GM10847 (cell line): ENCODE measurements around the gene PARD3B.

Source experiments
- POLR2A ChIP-seq: IDR thresholded peaks from 2 replicates; pipeline ENCODE4 v1.6.1; 2011; ENCODE audit not compliant: insufficient read length; ENCODE audit errors: extremely low read depth

PARD3B gene

GRCh38 chr2:204655626-204656025, 110.4 kb downstream of the PARD3B start:
- TF ChIP-seq POLR2A, result no peak

DNA sequence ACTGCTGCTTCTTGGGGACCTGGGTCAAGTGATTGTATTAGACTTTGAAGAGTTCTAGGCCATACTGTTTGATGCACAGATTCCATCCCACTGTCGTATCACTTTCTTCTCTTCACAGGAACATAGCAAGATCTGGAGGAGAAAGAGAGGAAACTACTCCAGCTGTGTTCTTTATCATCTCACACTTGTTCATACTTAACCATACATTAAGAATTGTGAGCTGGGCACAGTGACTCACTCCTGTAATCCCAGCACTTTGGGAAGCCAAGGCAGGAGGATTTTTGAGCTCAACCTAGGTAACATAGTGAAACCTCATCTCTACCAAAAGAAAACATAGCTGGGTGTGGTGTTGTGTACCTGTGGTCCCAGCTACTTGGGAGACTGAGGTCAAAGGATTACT, 111.7 kb downstream of the PARD3B start:
- TF ChIP-seq POLR2A, result no peak

GRCh38 chr2:204662956-204663355, 117.7 kb downstream of the PARD3B start:
- no peak for TF ChIP-seq POLR2A

DNA sequence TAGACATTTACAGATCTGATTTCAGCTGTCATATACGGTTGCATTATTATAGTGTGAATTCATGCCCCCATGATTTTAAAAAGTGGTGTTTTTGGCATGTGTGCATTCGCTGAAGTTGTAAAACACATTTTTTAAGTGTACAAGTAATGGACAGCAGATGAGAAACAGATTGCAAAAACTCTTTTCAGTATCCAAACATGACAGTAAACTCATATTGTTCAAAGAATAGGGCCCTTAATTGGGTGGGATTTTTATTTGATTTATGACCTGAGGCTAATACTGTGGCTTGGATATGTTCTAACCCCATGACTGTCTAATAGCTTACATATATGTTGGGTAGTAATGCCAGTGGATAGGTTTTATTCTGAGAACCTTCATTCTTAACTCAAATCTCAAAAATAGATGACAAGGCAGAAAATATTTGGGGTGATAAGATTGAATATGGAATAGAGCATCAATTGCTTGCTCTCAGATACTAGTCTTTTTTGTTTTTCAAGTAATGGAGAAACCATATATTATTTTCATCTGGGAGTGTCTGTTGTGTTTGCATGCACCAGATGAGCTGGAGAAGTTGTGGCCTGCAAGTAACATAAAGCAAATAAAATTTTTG, 118.6 kb downstream of the PARD3B start:
- no peak for TF ChIP-seq POLR2A

DNA sequence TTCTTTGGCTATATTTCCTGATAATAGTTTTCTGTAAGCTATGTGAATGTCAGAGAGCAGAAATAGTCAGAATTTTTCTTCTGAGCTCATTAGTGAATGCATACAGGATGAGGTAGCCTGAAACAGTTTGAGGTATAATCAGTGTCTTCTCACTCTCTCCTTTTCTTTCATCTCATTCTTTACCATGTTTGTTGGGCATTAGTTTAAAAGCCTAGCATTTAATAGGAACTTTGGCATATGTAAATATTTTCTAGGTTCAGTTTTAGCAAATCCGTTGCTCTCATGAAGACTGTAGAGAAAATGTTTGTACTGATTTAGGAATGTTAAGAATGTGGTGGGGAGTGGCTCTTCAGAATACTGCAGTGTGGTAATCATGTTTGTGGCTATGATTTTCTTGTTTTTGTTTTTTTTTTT, 119.4 kb downstream of the PARD3B start:
- TF ChIP-seq POLR2A, result no peak

GRCh38 chr2:204665207-204665606, 119.9 kb downstream of the PARD3B start:
- no peak for TF ChIP-seq POLR2A

- no peak for TF ChIP-seq POLR2A
Measured at GRCh38 chr2:204665771-204666170, 120.5 kb downstream of the PARD3B start.

DNA sequence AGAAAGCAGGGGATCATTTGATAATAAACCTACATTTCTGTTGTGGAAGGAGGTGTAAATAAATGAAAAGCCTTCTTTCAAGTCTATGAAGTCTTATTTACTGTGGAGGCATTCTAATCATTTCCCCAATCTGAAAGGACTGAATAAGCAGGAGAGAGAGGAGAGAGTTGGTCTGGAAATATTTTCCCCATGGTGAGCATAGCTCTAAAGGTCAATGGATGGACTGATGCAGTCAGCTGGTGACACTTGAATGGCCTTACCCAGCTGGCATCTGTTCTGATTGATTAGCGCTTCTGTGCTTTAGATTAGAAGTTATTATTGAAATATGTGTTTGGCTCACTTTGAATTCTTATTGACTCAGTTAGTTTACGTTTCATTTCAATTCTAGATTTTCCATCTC, 122.7 kb downstream of the PARD3B start:
- no peak for TF ChIP-seq POLR2A

DNA sequence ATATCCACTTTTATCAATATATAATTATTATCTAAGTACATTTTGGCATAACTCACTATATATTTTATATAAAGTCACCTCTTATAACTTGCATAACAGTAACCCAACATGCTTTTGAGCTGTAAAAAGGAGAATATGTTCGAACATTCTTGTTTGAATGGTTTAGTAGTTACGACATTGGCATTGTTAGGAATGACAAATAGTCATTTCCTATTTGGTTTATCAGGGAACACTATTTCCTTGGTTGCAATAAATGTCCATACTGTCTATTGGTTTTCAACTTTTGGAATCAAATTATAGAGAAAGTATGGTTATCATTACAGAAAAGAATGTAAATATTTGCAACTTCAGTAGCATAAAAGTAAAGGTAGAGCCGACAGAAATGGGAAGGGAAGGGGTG, 124.1 kb downstream of the PARD3B start:
- no peak for TF ChIP-seq POLR2A

GRCh38 chr2:204670124-204670523, 124.8 kb downstream of the PARD3B start:
- no peak for TF ChIP-seq POLR2A

GRCh38 chr2:204670756-204671155, 125.5 kb downstream of the PARD3B start:
- TF ChIP-seq POLR2A, result no peak

DNA sequence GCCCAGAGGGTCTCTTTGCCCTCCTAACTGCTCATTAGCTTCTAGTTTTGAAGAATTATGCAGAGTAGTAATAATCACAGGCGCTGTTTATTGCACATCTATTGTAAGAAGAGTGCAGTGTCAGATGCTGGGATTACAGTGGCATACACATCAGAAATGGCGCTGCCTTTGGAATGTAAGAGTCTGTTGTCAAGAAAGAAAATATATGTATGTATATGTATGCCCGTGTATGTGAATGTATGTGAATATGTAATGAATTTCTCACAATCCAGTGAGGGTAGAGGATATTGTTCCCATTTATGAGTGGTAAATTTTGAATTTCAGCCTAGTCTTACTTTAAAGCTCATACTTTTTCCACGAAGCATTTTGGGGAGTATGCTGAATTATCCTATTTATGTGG, 127.5 kb downstream of the PARD3B start:
- TF ChIP-seq POLR2A, result no peak

DNA sequence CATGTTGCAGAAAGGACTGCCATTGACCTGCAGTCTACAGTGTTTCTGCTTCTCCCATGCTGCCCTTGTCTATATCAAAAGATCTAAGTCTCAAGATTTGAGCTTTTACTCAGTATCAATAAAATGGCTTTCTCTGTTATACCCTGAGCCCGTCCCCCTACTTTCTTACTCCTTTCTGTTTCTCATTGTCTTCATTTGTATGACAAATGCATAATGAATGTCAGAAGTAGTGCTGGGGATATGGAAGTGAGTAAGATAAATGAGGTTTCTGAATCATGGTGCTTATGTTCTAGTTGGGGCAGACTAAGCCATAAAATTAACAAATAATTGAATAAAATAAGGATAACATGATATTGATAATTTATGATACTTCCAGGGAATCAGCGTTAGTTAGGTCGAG, 128.6 kb downstream of the PARD3B start:
- TF ChIP-seq POLR2A, result no peak

- TF ChIP-seq POLR2A, result no peak
Measured at GRCh38 chr2:204678031-204678430, 132.8 kb downstream of the PARD3B start.

- no peak for TF ChIP-seq POLR2A
Measured at GRCh38 chr2:204680576-204680975, 135.3 kb downstream of the PARD3B start.

- no peak for TF ChIP-seq POLR2A
Measured at GRCh38 chr2:204681412-204681811, 136.1 kb downstream of the PARD3B start.

DNA sequence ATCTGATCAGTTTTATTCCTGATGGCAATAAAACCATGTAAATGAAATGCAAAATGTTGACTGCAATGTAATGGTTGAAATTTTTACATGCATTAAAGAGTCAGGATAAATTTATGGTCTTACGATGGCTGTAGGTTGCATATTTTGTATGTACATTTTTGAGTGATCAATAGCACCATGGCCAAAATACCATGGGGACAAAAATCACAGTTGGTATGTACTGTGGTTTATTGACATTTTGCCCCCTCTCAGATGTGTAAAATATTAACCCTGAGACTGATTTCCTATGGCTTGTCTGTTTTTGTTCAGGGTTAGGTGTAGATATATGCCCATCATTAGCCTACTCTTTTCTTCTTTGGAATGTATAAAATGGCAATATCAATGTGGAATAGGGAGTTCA, 138.1 kb downstream of the PARD3B start:
- no peak for TF ChIP-seq POLR2A
